ENCODE measurements around the gene PTRHD1. TPM values are rescaled to one million over a fixed set of nuclear protein-coding genes. Genes with fewer than 3 reads are reported as not detected.

PTRHD1 gene
- total RNA-seq, 2 donors from 2014 or later = 5.4 to 9.7 TPM

DNA sequence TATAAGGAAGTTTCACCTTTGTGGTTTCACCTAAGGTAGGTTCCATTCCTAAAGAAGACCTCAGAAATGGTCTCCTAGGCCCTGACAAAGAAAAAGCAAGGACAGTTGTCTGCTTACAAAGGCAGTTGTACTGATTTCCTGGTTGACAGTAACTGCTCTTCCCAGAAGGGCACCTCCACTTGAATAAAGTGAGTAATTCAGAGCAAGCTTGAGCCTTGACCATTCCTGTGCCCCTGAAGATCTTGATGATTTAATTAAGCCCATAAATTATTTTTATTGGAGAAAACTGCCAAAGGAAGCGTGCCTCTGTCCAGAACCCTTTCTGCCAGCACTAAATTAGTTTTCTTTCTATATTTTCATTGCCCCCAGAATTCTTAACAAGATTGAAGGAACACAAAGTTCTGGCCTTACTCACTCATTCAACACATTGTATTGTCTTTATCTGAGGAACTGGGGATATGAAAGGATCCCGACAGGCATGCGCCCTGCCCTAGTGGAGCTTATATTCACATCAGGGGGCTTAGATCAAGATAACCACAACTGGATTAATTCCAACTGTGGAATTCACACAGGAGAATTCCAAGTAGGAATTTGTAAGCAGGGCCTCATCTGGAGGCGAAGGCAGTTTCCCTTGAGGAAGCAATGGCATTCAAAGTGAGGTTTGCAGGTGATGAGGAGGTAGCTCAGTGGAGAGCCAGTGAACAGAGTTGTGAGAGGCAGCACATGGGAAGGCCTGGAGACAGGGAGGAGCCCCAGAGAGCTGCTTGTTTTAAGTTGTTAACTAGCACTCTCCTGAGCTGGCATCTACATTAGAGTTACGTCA is 21.2 kb downstream of the PTRHD1 start:
- DNase-seq (ENCODE audit: low spot score) = no peak
- no peak for ATAC-seq (ENCODE audit: insufficient number of reproducible peaks, low FRiP score, low read depth)
- peaks cover 7% of the 10 kb centered on the region for H3K36me3 ChIP-seq
- H3K9me3 ChIP-seq = no peaks in the 10 kb centered on the region
- TF ChIP-seq, protein P1, sequence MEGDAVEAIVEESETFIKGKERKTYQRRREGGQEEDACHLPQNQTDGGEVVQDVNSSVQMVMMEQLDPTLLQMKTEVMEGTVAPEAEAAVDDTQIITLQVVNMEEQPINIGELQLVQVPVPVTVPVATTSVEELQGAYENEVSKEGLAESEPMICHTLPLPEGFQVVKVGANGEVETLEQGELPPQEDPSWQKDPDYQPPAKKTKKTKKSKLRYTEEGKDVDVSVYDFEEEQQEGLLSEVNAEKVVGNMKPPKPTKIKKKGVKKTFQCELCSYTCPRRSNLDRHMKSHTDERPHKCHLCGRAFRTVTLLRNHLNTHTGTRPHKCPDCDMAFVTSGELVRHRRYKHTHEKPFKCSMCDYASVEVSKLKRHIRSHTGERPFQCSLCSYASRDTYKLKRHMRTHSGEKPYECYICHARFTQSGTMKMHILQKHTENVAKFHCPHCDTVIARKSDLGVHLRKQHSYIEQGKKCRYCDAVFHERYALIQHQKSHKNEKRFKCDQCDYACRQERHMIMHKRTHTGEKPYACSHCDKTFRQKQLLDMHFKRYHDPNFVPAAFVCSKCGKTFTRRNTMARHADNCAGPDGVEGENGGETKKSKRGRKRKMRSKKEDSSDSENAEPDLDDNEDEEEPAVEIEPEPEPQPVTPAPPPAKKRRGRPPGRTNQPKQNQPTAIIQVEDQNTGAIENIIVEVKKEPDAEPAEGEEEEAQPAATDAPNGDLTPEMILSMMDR (IDR thresholded peaks at IDR 0.05) = no peak
- H3K27me3 ChIP-seq (replicated peaks; ENCODE audit: insufficient read depth) = no peaks in the 10 kb centered on the region
- no peaks in the 10 kb centered on the region for H3K4me1 ChIP-seq (ENCODE audit: control insufficient read depth in 1 of 2, low read depth in 2 of 2)
- H3K27ac ChIP-seq = no peak overlapping the region
- no peak overlapping the region for H3K4me3 ChIP-seq

GRCh38 chr2:24771061-24771460 is 22.1 kb downstream of the PTRHD1 start:
- H3K27ac ChIP-seq = no peak overlapping the region
- no peak for ATAC-seq (ENCODE audit: insufficient number of reproducible peaks, low FRiP score, low read depth)
- no peaks in the 10 kb centered on the region for H3K9me3 ChIP-seq
- no peak for DNase-seq (ENCODE audit: low spot score)
- no peaks in the 10 kb centered on the region for H3K4me1 ChIP-seq (ENCODE audit: control insufficient read depth in 1 of 2, low read depth in 2 of 2)
- H3K4me3 ChIP-seq = no peak overlapping the region
- H3K27me3 ChIP-seq (replicated peaks; ENCODE audit: insufficient read depth) = no peaks in the 10 kb centered on the region
- TF ChIP-seq, protein P1 (IDR thresholded peaks at IDR 0.05) = no peak
- peaks cover 7% of the 10 kb centered on the region for H3K36me3 ChIP-seq

- Histone ChIP-seq H3K9me3 (no peaks in the 10 kb centered on the region), H3K27ac (no peak overlapping the region), H3K27me3 (replicated peaks; ENCODE audit: insufficient read depth) (no peaks in the 10 kb centered on the region), H3K4me1 (ENCODE audit: control insufficient read depth in 1 of 2, low read depth in 2 of 2) (no peaks in the 10 kb centered on the region), H3K36me3 (peaks cover 9% of the 10 kb centered on the region), H3K4me3 (no peak overlapping the region)
- no peak for ATAC-seq (ENCODE audit: insufficient number of reproducible peaks, low FRiP score, low read depth)
- DNase-seq (ENCODE audit: low spot score) = no peak
- TF ChIP-seq, protein P1 (IDR thresholded peaks at IDR 0.05) = no peak
Measured at GRCh38 chr2:24768601-24769000, 24.6 kb downstream of the PTRHD1 start.

GRCh38 chr2:24768013-24768412 is 25.2 kb downstream of the PTRHD1 start:
- Histone ChIP-seq H3K9me3 (no peaks in the 10 kb centered on the region), H3K27ac (no peak overlapping the region)

GRCh38 chr2:24766609-24767008 is 26.6 kb downstream of the PTRHD1 start:
- TF ChIP-seq, protein P1 (IDR thresholded peaks at IDR 0.05) = no peak
- Histone ChIP-seq H3K27ac (no peak overlapping the region), H3K27me3 (replicated peaks; ENCODE audit: insufficient read depth) (no peaks in the 10 kb centered on the region), H3K4me3 (no peak overlapping the region), H3K36me3 (peaks cover 17% of the 10 kb centered on the region), H3K9me3 (no peaks in the 10 kb centered on the region), H3K4me1 (ENCODE audit: control insufficient read depth in 1 of 2, low read depth in 2 of 2) (no peaks in the 10 kb centered on the region)
- no peak for DNase-seq (ENCODE audit: low spot score)
- no peak for ATAC-seq (ENCODE audit: insufficient number of reproducible peaks, low FRiP score, low read depth)

More at GRCh38 chr2:24768013-24768412, 25.2 kb downstream of the PTRHD1 start:
- TF ChIP-seq, protein P1 (IDR thresholded peaks at IDR 0.05) = no peak
- H3K27me3 ChIP-seq (replicated peaks; ENCODE audit: insufficient read depth) = no peaks in the 10 kb centered on the region
- ATAC-seq (ENCODE audit: insufficient number of reproducible peaks, low FRiP score, low read depth) = no peak
- H3K36me3 ChIP-seq = peaks cover 10% of the 10 kb centered on the region
- H3K4me1 ChIP-seq (ENCODE audit: control insufficient read depth in 1 of 2, low read depth in 2 of 2) = no peaks in the 10 kb centered on the region
- no peak for DNase-seq (ENCODE audit: low spot score)
- H3K4me3 ChIP-seq = no peak overlapping the region
